Esophagus mucosa (tissue), 1 donor: ENCODE data around the gene SLC39A11. TPM values are rescaled to one million over a fixed set of nuclear protein-coding genes. Genes with fewer than 3 reads are reported as not detected.

Experiments used
- ATAC-seq: fragments of 200-7000 bp; cut with Tn5 transposase; one replicate; pipeline ENCODE4 v1.9.1; 2020
- total RNA-seq: library from RNA; stranded (reverse); gene quantifications from one replicate; pipeline ENCODE4 v1.2.4, GENCODE V29; 2023
- donor health status: DM: yes; HTN: yes; CAD: no.

Gene SLC39A11
- total RNA-seq, 1 donor from 2014 or later = 32.8 TPM

- no peak for ATAC-seq
Measured at GRCh38 chr17:73042809-73043685, 49.4 kb downstream of the SLC39A11 start.

GRCh38 chr17:73042225-73042624, 50.3 kb downstream of the SLC39A11 start:
- no peak for ATAC-seq

- ATAC-seq = no peak
Measured at GRCh38 chr17:73039282-73039681, 53.2 kb downstream of the SLC39A11 start.

GRCh38 chr17:73031472-73031871, 61.0 kb downstream of the SLC39A11 start:
- ATAC-seq = no peak

GRCh38 chr17:73030995-73031394, 61.5 kb downstream of the SLC39A11 start:
- no peak for ATAC-seq

GRCh38 chr17:73030501-73030921, 62.0 kb downstream of the SLC39A11 start:
- ATAC-seq = no peak

- ATAC-seq = no peak
Measured at GRCh38 chr17:73029991-73030390, 62.5 kb downstream of the SLC39A11 start.

- ATAC-seq = no peak
Measured at GRCh38 chr17:73029021-73029420, 63.5 kb downstream of the SLC39A11 start.

GRCh38 chr17:73028299-73028755, 64.2 kb downstream of the SLC39A11 start:
- no peak for ATAC-seq

GRCh38 chr17:73027130-73027741, 65.3 kb downstream of the SLC39A11 start:
- ATAC-seq = no peak

- no peak for ATAC-seq
Measured at GRCh38 chr17:73025041-73025560, 67.4 kb downstream of the SLC39A11 start.

GRCh38 chr17:73023759-73024158, 68.7 kb downstream of the SLC39A11 start:
- no peak for ATAC-seq

GRCh38 chr17:73022694-73023093, 69.8 kb downstream of the SLC39A11 start:
- ATAC-seq = no peak

GRCh38 chr17:73021771-73022170, 70.7 kb downstream of the SLC39A11 start:
- no peak for ATAC-seq

GRCh38 chr17:73020110-73020509, 72.4 kb downstream of the SLC39A11 start:
- ATAC-seq = no peak

- no peak for ATAC-seq
Measured at GRCh38 chr17:73018599-73018998, 73.9 kb downstream of the SLC39A11 start.

- no peak for ATAC-seq
Measured at GRCh38 chr17:73017658-73018057, 74.8 kb downstream of the SLC39A11 start.

GRCh38 chr17:73015722-73016276, 76.7 kb downstream of the SLC39A11 start:
- no peak for ATAC-seq

- no peak for ATAC-seq
Measured at GRCh38 chr17:73013816-73014663, 78.4 kb downstream of the SLC39A11 start.

- ATAC-seq = no peak
Measured at GRCh38 chr17:73013301-73013700, 79.2 kb downstream of the SLC39A11 start.

GRCh38 chr17:73011016-73011486, 81.4 kb downstream of the SLC39A11 start:
- ATAC-seq = no peak

GRCh38 chr17:73010414-73010813, 82.1 kb downstream of the SLC39A11 start:
- ATAC-seq = no peak
